ENCODE measurements around the gene VPS11. TPM values are rescaled to one million over a fixed set of nuclear protein-coding genes. Genes with fewer than 3 reads are reported as not detected.

Gene VPS11
- total RNA-seq, 1 experiment from 2014 or later = 43.2 TPM

- intact Hi-C loops (cut with micrococcal nuclease; ENCODE audit: unreplicated experiment) = loop anchor here (1.0 to 2.0 kb wide), 7 partner anchors 10 to 184 kb away; partner anchors contain the start of genes HINFP, HYOU1, RPS25 and TRAPPC4
- H3K36me3 Mint-ChIP-seq (ENCODE audit: insufficient read depth, unreplicated experiment) = peaks cover 87% of the 10 kb centered on the region
Observed at GRCh38 chr11:119095066-119095880, 27.7 kb downstream of the VPS11 start.

DNA sequence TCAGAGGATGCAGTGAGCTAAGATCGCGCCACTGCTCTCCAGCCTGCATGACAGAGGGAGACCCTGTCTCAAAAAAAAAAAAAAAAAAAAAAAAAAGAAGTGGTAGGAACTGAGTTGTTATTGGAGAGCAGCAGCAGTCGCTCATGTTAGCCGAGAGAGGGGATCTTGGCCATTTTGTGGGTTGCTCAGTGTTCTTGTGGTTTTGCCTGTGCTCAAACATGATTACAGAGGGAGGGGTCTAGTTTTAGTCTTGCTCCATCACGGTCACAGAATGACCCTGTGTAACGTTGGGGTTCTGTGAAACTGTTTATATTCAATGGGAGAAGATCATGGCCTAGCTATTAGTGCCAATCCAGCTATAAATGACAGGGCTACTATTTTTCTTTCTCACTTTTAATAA lies 32.1 kb downstream of the VPS11 start:
- Mint-ChIP-seq H3K27me3 (ENCODE audit: insufficient read depth, unreplicated experiment) (no peaks in the 10 kb centered on the region), H3K36me3 (ENCODE audit: insufficient read depth, unreplicated experiment) (peaks cover 72% of the 10 kb centered on the region), H3K4me1 (ENCODE audit: low read depth, unreplicated experiment) (peaks cover 28% of the 10 kb centered on the region), H3K27ac (ENCODE audit: unreplicated experiment) (peak overlapping the region; percentile 98), H3K9me3 (ENCODE audit: unreplicated experiment) (no peaks in the 10 kb centered on the region), H3K4me3 (ENCODE audit: unreplicated experiment) (peak overlapping the region; percentile 85)
- Histone ChIP-seq H3K4me1 (peaks cover 19% of the 10 kb centered on the region), H3K27me3 (replicated peaks; ENCODE audit: control insufficient read depth, insufficient read depth, low read length) (no peaks in the 10 kb centered on the region), H3K9me3 (no peaks in the 10 kb centered on the region), H3K36me3 (ENCODE audit: control insufficient read depth, insufficient read depth, low read length) (peaks cover 3% of the 10 kb centered on the region; the same call in 1 of the 2 replicates), H3K4me3 (ENCODE audit: low read depth, low read length) (no peak overlapping the region)
- ChIA-PET POLR2A (no interaction called here), CTCF (interaction anchor here (0.9 kb wide), 1 partner anchor 111 kb away, joined by 3 read pairs; no protein-coding TSS in a partner anchor)
- TF ChIP-seq CTCF (IDR thresholded peaks at IDR 0.05; ENCODE audit: insufficient read depth in 1 of 2, low read depth in 1 of 2, low read length in 1 of 2, severe bottlenecking in 1 of 2, unreplicated experiment in 1 of 2) = no peak
- DNase-seq = no peak
- BruUV-seq (replicated peaks) = no TSS peak
- intact Hi-C loops (cut with micrococcal nuclease; ENCODE audit: unreplicated experiment) = loop anchor here (1.0 kb wide), 1 partner anchor 32 kb away; the partner anchor contains the start of gene VPS11

More at GRCh38 chr11:119095066-119095880, 27.7 kb downstream of the VPS11 start:
- Mint-ChIP-seq H3K4me3 (ENCODE audit: unreplicated experiment) (peak overlapping the region; percentile 92), H3K27ac (ENCODE audit: unreplicated experiment) (peak overlapping the region; percentile 98), H3K27me3 (ENCODE audit: insufficient read depth, unreplicated experiment) (no peaks in the 10 kb centered on the region), H3K9me3 (ENCODE audit: unreplicated experiment) (no peaks in the 10 kb centered on the region), H3K4me1 (ENCODE audit: low read depth, unreplicated experiment) (peaks cover 19% of the 10 kb centered on the region)
- peaks cover 18% of the 10 kb centered on the region for H3K4me1 ChIP-seq
- H3K27me3 ChIP-seq (replicated peaks; ENCODE audit: control insufficient read depth, insufficient read depth, low read length) = no peaks in the 10 kb centered on the region
- ChIA-PET CTCF (interaction anchor here (0.7 to 2.2 kb wide), 10 partner anchors 10 to 212 kb away, joined by 3 to 10 read pairs (median 3); partner anchors contain the start of genes C2CD2L, HINFP, HMBS and VPS11), POLR2A (interaction anchor here (0.6 to 2.9 kb wide), 15 partner anchors 10 to 189 kb away, joined by 3 to 47 read pairs (median 4); partner anchors contain the start of genes C2CD2L, CBL, HINFP and HMBS)
- no peaks in the 10 kb centered on the region for H3K9me3 ChIP-seq
- peak; percentile 14 to 32 for TF ChIP-seq CTCF (IDR thresholded peaks at IDR 0.05; ENCODE audit: insufficient read depth in 1 of 2, low read depth in 1 of 2, low read length in 1 of 2, severe bottlenecking in 1 of 2, unreplicated experiment in 1 of 2)
- BruUV-seq (replicated peaks) = TSS peak; percentile 62
- DNase-seq = peak; percentile 100
- peak overlapping the region; percentile 95 for H3K4me3 ChIP-seq (ENCODE audit: low read depth, low read length)
- H3K36me3 ChIP-seq (ENCODE audit: control insufficient read depth, insufficient read depth, low read length) = peaks cover 9% of the 10 kb centered on the region

GRCh38 chr11:119100246-119100970 lies 32.8 kb downstream of the VPS11 start:
- CTCF ChIA-PET = no interaction called here
- Histone ChIP-seq H3K4me3 (ENCODE audit: low read depth, low read length) (peak overlapping the region; percentile 43), H3K36me3 (ENCODE audit: control insufficient read depth, insufficient read depth, low read length) (peaks cover 3% of the 10 kb centered on the region; the same call in 1 of the 2 replicates), H3K27me3 (replicated peaks; ENCODE audit: control insufficient read depth, insufficient read depth, low read length) (no peaks in the 10 kb centered on the region), H3K4me1 (peaks cover 19% of the 10 kb centered on the region), H3K9me3 (no peaks in the 10 kb centered on the region)
- BruUV-seq (replicated peaks) = no TSS peak
- TF ChIP-seq CTCF (IDR thresholded peaks at IDR 0.05; ENCODE audit: insufficient read depth in 1 of 2, low read depth in 1 of 2, low read length in 1 of 2, severe bottlenecking in 1 of 2, unreplicated experiment in 1 of 2) = peak; percentile 30 to 62
- POLR2A ChIA-PET = no interaction called here
- H3K36me3 Mint-ChIP-seq (ENCODE audit: insufficient read depth, unreplicated experiment) = peaks cover 65% of the 10 kb centered on the region
- intact Hi-C loops (cut with micrococcal nuclease; ENCODE audit: unreplicated experiment) = loop anchor here (1.0 kb wide), 1 partner anchor 33 kb away; the partner anchor contains the start of gene VPS11
- no peaks in the 10 kb centered on the region for H3K27me3 Mint-ChIP-seq (ENCODE audit: insufficient read depth, unreplicated experiment)
- H3K4me1 Mint-ChIP-seq (ENCODE audit: low read depth, unreplicated experiment) = peaks cover 28% of the 10 kb centered on the region
- peak overlapping the region; percentile 85 for H3K4me3 Mint-ChIP-seq (ENCODE audit: unreplicated experiment)
- no peaks in the 10 kb centered on the region for H3K9me3 Mint-ChIP-seq (ENCODE audit: unreplicated experiment)
- peak overlapping the region; percentile 98 for H3K27ac Mint-ChIP-seq (ENCODE audit: unreplicated experiment)
- DNase-seq = peak in 1 of 2 experiments; percentile 66
